ENCODE results near the gene DUSP22. TPM values are rescaled to one million over a fixed set of nuclear protein-coding genes. Genes with fewer than 3 reads are reported as not detected.
"Not testable (repeated sequence)": the region's sequence is repeated elsewhere in the genome, so short reads cannot be mapped to it uniquely, and the experiment has no call there.

Gene DUSP22
- total RNA-seq, 1 donor from 2014 or later = 19.7 TPM

GRCh38 chr6:365835-366234 is 73.5 kb downstream of the DUSP22 start:
- DNase-seq = no peak

GRCh38 chr6:366389-367297 is 74.4 kb downstream of the DUSP22 start:
- no peak for DNase-seq

- no peak for DNase-seq
Observed at GRCh38 chr6:367298-367794, 75.1 kb downstream of the DUSP22 start.

- DNase-seq = no peak
Observed at GRCh38 chr6:367891-368630, 75.8 kb downstream of the DUSP22 start.

DNA sequence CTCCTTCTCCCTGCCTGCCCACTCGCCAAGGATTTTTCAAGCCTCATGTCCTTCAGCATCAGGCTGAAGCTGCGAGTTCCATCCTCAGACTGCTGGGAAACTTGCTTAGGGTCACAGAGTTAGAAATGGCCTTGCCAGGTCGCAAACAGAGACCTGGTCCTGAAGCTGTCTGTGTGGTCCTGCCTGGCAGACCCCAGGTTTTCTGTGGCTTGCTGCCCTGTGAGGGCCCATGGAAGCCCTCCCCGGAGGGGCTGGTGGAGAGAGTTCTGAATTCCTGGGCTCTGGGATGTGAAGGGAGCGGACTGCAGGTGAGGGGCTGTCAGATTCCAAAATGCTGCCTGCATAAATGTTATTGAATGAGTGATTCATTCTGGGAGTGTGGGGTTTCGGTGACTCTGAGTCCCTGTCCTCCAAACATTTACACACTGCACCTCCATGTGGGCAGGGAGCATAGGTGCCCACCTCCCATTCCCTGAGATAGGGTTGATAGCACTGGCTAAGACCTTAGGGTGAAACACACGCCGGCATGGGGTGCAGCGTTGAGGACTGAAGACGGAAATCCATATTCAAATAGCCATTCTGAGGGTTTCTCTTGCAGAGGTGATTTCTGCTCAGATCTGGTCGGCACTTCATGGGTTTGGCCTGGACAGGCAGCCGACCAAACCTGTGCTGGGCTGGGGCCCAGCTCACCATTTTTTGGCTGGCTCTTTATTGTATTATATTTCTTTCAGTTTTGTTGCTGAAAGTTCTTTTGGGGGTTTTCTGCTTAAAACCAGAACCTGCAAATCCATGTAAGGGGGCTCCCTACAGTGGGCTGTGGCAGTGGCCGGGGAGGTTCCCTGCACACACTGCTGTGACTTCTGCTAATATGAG is 77.5 kb downstream of the DUSP22 start:
- DNase-seq = no peak

DNA sequence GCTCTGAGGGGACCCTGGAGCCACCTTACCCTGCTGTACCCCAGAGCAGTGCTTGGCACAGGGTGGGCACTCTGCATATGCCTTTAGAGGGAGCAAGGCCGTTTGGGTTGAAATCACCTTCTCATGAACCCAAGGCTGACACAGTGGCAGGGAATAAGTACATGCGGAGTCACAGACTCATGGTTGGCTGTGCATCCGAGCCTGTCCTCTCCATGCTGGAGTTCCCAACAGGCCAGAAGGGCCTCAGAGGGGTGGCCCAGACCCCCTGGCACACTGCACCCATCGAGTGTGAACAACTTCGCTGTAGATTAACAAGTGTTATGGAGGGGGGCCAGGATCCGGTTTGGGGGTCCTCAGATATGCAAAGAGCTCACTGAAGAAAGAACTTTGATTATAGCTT is 78.3 kb downstream of the DUSP22 start:
- no peak for DNase-seq

DNA sequence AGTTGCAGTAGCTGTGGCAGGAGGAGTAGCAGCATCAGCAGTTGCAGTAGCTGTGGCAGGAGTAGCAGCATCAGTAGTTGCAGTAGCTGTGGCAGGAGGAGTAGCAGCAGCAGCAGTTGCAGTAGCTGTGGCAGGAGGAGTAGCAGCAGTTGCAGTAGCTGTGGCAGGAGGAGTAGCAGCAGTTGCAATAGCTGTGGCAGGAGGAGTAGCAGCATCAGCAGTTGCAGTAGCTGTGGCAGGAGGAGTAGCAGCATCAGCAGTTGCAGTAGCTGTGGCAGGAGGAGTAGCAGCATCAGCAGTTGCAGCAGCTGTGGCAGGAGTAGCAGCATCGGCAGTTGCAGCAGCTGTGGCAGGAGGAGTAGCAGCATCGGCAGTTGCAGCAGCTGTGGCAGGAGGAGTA is 79.6 kb downstream of the DUSP22 start:
- DNase-seq = not testable (repeated sequence)

DNA sequence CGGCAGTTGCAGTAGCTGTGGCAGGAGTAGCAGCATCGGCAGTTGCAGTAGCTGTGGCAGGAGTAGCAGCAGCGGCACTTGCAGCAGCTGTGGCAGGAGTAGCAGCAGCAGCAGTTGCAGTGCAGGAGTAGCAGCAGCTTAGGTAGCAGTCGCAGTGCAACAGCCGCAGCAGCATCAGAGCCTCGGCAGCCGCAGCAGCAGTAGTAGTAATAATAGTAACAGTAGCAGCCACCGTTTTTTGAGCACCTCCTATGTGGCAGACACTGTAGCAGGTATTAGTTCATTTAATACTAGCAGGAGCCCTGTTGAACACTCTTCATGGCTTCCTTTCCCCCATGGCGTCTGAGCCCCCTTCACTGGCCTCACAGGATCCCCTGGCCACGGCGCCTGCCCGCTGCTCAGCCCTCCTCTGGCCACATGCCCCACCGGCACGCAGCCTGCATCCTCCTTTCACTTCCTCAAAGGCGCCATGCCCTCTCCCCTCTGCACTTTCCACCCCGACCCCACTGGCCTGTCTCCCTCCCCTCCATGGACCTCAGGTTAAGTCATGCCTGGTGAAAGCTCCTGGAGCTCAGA is 80.1 kb downstream of the DUSP22 start:
- DNase-seq = no peak

DNA sequence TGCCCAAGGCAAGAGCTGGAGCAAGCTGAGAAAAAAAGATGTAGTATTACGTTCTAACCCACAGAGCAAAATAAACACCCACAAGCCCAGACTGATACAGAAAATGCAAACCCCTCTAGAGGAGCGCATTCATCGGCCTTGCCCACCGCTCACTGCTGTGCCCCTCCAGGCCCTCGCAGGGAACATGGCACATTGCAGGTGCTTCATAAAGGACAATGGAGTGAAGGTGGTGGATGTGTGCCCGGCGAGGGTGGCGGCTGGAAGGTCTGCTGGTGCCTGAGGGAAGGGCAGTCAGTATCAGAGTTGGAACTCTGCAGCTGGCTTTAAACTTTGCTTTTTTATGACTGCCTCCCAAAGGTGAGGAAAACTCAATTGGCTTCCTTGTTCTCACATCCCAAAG is 80.7 kb downstream of the DUSP22 start:
- DNase-seq = no peak

DNA sequence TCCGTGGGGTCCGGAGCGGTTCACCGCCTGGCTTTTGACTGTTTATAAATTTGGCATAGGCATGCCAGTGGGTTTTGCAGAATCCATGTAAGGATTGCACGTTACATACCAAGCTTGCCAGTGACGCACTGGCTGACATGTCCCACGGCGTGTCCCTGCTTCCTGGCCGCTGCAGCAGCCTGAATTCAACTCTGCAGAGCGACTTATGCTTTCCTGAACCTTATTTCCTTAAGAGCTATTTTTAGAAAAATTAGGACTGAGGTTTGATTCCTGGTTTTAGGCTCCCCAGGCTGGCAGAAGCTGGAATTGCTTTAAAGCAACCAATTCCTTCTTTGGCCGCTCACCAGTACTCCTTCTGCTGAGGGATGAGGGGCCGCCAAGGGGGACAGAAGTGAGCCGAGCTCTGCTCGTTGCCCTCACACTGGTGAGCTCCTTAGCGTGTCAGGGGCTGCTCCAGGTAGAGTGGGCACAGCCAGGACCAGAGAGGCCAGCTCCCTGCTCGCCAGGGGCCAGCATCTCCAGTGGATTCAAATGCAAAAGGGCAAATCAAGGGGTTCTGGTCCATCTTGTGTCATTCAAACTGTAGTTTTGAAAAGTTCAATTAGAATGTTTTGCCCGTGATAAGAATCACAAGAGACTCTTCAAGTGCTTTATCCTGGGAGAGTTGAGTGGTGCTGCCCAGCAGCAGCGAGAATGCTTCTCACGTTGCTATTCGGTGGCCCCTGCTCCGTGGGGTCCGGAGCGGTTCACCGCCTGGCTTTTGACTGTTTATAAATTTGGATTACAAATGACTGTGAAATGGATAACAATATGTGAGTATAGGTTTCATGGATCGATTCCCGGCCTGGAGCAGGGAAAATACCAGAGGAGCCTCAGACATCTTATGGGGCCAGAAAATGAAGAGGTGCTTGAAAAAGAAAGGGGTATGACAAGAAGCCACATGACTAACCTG is 81.8 kb downstream of the DUSP22 start:
- no peak for DNase-seq

- DNase-seq = no peak
Observed at GRCh38 chr6:374956-375355, 82.7 kb downstream of the DUSP22 start.

DNA sequence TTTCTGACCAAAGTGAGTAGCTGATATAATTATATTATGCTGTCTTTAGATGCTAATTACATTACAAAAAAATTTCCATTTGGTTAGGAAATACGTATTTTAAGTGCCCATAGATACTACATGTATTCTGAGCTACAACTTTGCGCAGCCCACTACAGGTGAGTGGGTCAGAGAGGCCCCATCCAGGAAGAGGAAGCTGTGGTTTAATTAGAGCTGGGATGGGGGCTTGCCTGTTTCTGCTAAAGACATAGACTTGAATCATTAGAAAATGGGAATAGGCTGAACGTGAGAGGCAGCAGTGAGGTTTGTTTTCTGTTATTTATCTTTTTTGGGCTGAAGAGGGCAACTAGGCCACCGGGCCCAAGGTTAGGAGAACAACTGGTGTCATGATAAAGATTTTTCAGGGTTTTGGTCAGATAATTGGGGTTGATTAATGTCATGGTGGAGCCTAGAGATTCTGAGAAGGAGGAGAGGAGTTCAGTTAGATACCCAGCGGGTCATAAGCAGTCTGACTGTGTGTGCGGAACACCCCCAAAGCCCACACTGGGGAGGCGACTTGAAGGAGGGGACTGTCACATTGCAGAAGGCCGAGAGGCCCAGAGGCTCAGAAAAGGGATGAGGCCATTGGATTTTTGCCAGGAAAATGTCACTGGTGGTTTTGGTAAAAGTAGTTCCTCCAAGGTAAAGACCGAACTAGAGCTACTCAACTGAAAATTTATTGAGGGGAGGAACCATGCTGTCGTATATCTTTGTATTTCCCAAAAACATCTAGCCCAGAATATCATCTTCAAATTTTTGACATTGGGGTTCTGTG is 84.7 kb downstream of the DUSP22 start:
- DNase-seq = no peak

DNA sequence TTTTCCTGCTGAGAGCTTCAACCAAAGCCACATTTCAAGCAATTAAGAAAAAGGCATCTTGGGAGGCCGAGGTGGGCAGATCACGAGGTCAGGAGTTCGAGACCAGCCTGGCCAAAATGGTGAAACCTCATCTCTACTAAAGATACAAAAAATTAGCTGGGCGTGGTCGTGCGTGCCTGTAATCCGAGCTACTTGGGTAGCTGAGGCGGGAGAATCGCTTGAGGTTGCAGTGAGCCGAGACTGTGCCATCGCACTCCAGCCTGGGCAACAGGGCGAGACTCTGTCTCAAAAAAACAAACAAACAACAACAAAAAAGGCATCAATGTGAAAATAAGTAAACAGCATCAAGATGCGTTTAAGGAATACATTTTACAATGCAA is 85.3 kb downstream of the DUSP22 start:
- not testable (repeated sequence) for DNase-seq

GRCh38 chr6:378090-378957 is 86.0 kb downstream of the DUSP22 start:
- no peak for DNase-seq

- no peak for DNase-seq
Observed at GRCh38 chr6:378958-379409, 86.7 kb downstream of the DUSP22 start.

GRCh38 chr6:379410-380181 is 87.3 kb downstream of the DUSP22 start:
- DNase-seq = no peak

DNA sequence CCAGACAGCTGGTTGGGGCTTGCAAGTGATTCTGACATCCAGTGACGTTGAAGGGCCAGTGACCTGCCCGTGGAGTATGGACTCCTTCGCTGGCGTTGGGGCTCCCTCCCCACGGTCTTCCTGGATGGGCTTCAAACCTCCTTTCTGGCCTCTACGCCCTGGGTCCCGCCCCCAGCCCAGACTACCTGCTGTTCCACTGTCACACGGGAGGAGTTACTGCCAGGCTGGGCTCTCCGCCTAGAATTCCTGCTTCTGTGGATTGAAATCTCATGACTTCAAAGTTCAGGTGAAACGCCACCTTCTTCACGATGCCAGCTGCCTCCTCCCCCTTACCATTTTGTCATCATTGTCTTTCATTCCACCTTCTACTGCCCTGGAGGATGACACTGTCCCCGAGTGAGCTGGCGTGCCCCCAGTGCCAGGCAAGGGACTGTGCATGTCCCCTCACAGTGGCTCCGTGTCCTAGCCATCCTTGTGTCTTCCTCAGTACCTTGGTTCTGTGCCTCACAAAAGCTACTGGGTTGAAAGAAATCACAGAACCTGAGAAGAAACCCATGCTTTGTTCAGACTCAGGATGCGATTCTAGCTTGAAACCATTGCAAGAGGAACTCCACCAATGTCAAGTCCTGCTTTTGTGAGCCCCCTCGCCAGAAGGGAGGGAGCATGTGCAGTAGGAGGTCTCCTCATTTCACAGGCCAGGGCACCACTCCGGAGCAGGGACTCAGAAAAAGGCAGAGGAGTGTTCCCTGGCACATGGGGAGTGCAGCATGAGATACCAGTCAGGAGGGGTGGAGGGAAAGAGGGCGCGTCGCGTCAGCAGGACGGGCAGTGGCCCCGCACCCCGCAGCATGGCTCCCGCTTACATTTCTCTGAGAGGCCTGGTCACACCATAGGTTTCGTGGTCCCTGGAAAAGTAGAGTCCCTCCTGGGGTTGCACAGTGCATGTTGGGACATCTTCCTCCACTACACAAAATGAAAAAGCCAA is 88.2 kb downstream of the DUSP22 start:
- DNase-seq = no peak

Measured in skin of body (tissue), 2 donors.